ENCODE data around the gene ENPP7.
A peak's percentile ranks its signal among the peaks of the same experiment; 100 is the strongest.

Gene ENPP7

GRCh38 chr17:79705674-79706073 is 25.1 kb upstream of the ENPP7 start:
- no peak for DNase-seq

GRCh38 chr17:79706931-79707850 is 23.6 kb upstream of the ENPP7 start:
- no peak for DNase-seq

GRCh38 chr17:79707931-79708891 is 22.5 kb upstream of the ENPP7 start:
- peak; percentile 73 to 77 for DNase-seq

GRCh38 chr17:79711715-79712305 is 18.9 kb upstream of the ENPP7 start:
- DNase-seq, result no peak

GRCh38 chr17:79713391-79713790 is 17.4 kb upstream of the ENPP7 start:
- DNase-seq, result no peak

- DNase-seq, result no peak
Measured at GRCh38 chr17:79714176-79715097, 16.3 kb upstream of the ENPP7 start.

GRCh38 chr17:79715098-79715942 is 15.4 kb upstream of the ENPP7 start:
- no peak for DNase-seq

GRCh38 chr17:79715943-79716797 is 14.6 kb upstream of the ENPP7 start:
- DNase-seq, result no peak

GRCh38 chr17:79720705-79721292 is 9.9 kb upstream of the ENPP7 start:
- no peak for DNase-seq

GRCh38 chr17:79721993-79722671 is 8.6 kb upstream of the ENPP7 start:
- no peak for DNase-seq

- DNase-seq, result no peak
Measured at GRCh38 chr17:79722787-79723186, 8.0 kb upstream of the ENPP7 start.

- peak; percentile 89 to 90 for DNase-seq
Measured at GRCh38 chr17:79728169-79728907, 2.4 kb upstream of the ENPP7 start.

- no peak for DNase-seq
Measured at GRCh38 chr17:79728908-79729471, 1.8 kb upstream of the ENPP7 start.

GRCh38 chr17:79729761-79730160 is 982 bp upstream of the ENPP7 start:
- DNase-seq, result no peak

GRCh38 chr17:79730437-79730768 is 340 bp upstream of the ENPP7 start:
- DNase-seq, result no peak

GRCh38 chr17:79732254-79732653 is 1.5 kb downstream of the ENPP7 start:
- DNase-seq, result no peak

- DNase-seq, result no peak
Measured at GRCh38 chr17:79732804-79733691, 2.3 kb downstream of the ENPP7 start.

Data from activated T-cell treated with anti-CD3 and anti-CD28 coated beads, Interleukin-2, amount 50 U/mL, for 48 hours (primary cell).